Stimulated activated CD8-positive, alpha-beta memory T cell treated with anti-CD3 and anti-CD28 coated beads, Interleukin-7, amount 100 ng/mL, for 48 hours (primary cell): ENCODE data around the gene OR2T35.

Source experiments
- DNase-seq, 2 donors: peaks; one replicate each; pipeline ENCODE4 v3.0.0-alpha.2; 2020; ENCODE audit warnings: low read depth in 1 of 2; ENCODE audit errors: extremely low read depth in 1 of 2

OR2T35 gene

DNA sequence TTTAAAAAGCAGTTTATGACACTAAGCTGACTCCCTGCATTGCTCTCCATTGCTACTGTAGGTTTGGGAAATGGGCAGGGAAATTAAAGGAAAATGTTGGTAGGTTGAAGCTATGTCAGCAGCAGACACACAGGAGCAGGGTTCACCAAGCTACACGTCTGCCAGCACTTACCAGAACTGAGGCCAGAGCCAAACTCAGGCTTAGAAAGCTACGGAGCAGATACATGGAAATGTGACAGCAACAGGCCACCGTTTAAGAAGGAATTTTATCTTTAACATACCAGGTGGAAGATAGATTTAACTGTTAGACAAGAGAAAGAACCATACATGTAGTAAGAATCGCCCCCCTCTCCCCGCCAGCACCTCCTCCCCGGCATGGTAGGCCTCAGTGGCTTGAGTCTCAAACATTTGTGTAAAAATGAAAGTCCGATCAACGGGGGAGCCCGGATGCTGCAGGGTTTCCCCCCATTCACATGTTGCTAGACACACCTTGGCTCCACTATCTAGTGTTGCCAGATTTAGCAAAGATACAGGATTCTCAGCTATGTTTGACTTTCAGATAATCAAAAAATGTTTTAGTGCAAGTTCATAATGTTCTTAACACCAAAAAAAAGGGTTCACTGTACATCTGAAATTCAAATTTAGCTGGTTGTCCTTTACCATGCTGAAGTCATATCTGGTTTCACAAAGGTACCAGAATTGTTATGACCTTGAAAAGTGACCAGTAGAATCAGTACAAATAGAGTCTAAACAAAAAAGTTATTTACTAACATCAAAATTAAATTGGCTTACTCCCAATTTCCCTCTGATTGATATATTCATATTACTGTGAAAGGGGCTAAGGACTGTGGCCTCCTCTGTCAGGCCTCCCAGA, 16.9 kb downstream of the OR2T35 start:
- no peak for DNase-seq

DNA sequence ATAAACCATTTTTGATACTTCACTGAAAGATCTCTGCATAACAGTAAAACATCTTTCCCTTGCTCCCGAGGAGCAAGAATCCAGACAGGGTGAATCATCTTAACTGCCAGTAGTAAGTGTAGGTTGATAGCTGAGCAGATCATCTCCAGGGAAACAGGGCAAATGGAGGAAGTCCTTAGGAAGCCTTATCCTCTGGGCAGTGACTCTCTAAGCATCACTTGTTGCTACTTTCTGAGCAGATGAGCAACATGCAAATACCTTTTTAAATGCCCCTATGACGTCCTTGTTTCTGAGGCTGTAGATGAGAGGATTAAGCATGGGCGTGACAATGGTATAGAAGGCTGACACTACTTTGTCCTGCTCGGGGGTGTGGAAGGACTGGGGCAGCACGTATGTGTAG, 19.1 kb downstream of the OR2T35 start:
- DNase-seq, result no peak

DNA sequence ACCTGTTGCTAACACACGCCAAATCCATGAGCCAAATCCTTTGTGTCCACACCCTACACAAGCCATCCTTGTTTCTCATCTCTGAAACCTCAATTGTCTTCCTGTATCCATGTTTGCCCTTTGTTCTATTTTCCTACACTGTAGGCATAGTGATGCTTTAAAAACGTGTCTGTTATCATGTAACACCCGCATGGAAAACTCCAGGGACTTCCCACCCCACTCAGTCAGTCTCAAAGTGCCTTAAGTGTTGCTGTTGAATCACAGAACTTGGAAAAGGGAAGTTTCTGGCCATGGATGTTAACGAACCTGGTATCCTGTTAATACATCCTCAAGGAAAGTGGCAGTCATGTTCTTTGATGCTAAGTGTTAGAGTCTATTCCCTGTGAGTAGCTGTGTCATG, 19.9 kb downstream of the OR2T35 start:
- no peak for DNase-seq

DNA sequence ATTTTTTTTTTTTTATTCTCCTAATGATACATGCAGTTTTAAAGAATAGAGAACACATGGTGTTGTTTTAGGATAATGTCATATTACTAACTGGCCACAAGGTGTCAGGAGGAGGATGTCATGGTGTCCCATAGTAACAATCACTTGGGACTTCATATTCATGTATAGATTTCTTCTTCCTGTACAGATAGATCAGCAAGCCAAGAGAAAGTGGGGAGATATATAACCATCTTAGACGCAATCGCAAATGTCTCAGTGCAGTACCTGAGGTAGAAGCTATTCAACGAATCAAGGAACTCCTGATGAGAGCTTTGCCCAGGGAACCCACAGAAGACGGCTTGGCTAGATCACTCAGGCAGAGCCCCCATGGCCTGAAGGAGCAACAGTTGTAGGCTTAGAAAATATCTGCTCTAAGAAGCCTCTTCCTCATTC, 22.5 kb downstream of the OR2T35 start:
- DNase-seq, result no peak

DNA sequence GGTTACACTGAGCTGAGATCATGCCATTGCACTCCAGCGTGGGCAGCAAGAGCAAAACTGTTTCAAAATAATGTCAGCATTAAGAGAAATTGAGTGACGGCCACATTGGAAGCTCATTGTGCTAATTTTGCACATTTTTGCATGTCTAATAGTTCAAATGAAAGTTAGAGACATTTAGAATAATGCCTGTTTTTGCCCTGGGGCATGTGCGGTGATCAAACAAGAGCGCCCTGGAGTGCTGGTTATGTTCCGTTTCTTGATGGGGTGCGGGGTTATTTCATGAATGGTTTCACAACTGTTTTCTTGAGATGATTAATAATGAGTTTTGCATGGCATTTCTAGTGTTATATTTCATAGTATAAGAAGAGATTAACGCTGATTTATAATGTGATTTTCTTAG, 23.3 kb downstream of the OR2T35 start:
- DNase-seq, result no peak

DNA sequence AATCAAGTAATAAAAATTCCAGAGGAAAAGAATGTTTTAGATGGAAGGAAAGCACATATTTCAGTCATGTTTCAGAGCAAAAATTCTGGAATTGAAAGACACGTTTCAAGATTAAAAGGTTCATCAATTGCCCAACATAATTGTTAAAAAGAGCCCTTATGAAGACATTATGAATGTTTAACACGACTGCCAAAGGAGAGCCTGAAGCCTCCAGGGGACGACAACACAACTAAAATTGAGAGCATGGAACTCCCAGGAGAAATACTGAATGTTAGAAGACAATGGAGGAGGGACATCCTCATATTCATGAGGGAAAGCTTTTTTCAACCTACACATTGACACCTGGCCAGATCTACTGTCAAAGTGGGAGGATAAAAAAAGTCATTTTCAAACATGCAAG, 26.2 kb downstream of the OR2T35 start:
- peak in 1 of 2 donors; percentile 18 for DNase-seq

DNA sequence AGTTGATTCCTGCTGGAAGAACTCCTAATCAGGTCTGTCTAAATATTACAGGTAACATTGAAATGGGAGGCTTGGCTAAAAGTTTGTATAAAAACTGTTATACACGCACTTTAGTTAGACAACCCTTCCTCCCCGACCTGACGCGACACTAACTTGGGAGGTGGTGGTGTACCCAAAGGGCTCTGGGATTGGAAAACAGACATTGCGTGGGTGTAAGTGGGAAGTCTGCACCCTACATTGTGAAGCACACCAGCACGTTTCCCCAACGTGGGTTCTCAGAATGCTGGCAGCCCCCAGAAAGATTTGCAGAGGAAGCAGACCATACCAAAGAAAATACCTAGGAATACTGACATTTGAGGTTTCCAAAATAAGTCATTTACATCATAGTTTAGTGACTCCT, 27.0 kb downstream of the OR2T35 start:
- DNase-seq, result no peak

DNA sequence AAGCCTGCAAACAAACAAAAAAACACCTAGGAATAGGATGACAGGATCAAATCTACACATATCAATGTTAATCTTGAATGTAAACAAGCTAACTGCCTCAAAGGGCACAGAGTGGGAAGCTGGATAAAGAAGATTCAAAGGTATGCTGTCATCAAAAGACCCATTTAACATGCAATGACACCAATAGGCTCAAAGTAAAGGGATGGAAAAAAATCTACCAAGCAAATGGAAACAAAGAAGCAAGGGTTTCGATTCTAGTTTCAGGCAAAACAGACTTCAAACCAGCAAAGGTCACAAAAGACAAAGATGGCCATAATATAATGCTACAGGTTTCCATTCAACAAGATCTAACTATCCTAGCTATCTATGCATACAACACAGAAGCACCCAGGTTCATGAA, 31.3 kb downstream of the OR2T35 start:
- no peak for DNase-seq

DNA sequence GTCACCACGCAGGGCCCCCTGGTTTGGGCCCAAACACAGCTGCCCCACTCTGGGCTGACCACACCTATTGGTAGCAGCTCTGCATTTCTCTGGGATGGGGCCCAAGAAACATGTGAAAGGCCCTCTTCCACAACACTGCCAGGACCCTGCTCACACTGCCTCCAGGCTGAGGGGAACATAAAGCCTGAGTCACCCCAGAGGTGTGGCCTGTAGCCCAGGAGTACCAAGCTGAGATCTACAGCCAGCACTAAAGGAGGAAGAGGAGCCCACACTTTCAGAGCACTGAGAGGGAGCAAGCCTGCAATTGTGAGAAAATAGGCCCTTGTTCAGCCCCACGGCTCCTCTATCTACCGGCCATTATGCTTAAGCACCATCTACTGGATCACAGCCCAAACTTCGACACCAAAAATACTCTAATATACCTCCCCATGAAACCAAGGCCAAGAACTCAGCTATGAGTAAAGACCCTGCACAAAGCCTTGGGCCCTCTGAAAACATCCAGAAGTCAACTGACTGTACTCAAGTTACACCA, 33.1 kb downstream of the OR2T35 start:
- peak in 1 of 2 donors; percentile 20 for DNase-seq

DNA sequence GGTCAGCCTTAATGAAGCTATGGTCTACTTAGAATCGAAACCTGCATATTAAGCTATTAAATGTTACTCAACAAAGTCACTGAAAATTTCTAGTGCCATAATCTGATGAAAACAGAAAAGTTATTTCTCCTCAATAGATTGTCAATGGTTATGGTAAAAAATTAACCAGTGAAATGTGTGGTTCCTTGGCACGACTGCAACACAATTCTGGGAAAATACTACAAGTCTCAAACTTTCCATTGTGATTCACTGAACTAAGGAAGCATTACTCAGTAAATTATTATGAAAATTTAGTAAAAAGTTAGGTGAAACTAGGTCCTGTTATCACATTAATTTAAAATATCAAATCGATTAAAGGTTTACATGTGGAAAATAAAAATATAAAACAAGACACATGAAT, 34.8 kb downstream of the OR2T35 start:
- no peak for DNase-seq

DNA sequence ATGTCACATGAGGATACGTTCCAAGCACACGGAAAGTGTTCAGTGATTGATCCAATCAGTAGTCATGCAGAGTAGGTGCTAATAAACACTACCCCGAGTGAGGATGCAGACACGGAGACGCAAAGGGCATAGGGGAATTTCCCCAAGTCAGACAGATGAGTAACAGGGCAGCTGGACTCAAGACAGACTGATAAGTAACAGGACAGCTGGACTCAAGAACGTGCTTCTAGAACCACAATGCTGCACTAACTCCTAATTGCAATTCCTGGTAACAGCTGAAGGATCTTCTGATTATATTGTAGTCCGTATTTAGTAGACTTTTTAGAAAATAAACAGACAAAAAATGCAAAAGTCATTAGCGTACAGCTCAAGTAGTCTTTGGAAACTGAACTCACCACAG, 45.7 kb downstream of the OR2T35 start:
- DNase-seq, result no peak

DNA sequence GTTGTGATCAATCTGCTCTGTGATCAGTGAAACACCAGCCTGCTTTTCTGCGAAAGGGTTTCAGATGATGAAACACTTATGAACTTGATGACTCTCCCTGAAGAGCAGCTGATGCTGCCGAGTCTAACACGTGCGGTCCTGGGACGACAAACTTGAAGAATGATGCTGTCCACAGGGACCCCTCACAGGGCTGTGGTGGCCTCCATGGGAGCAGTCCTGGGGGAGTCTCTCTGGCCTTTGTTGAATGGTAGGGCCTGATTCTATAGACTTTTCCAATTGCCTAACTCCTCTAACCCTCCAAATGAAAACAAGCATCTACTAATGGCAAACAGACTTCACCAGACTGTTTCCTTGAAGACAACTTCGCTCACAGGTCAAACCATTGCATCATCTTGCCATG, 47.5 kb downstream of the OR2T35 start, which contains the start of gene OR2T10:
Gene OR2T10 (minus strand): TSS at position 112 of the 400 bp plus-strand sequence. CDS start 3,932 bp downstream, outside the sequence.
- DNase-seq, result no peak

DNA sequence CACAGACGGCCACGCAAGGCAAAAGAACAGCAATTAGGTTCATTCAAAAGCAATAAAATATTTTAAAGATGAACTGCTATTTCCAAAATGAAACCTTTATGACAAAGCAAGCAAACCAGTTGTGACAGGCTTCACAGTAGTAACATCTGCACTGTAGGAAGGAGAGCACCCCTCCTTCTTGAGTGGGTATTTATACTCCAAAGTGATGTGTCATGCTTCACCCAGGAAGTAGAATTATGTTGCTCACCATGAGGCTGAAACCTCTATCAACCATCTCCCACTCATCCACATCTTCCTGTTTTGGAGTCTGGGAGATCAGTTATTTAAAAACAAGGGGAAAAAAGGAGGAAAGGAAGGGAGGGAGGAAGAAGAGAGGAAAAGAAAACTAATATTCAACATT, 48.5 kb downstream of the OR2T35 start:
- no peak for DNase-seq

DNA sequence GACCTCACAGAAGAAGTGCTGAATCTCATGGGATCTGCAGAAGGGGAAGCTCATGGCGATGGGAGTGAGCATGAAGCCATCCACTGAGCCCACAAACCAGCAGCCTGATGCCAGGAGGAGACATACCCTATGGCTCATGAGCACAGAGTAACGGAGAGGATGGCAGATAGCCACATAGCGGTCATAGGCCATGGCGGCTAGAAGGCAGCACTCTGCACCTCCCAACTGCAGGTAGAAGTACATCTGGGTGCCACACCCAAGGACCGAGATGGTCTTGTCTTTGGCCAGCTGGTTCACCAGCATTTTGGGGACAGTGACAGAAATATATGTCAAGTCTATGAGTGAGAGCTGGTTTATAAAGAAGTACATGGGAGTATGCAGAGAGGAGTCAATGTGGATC, 51.9 kb downstream of the OR2T35 start:
- DNase-seq, result no peak

DNA sequence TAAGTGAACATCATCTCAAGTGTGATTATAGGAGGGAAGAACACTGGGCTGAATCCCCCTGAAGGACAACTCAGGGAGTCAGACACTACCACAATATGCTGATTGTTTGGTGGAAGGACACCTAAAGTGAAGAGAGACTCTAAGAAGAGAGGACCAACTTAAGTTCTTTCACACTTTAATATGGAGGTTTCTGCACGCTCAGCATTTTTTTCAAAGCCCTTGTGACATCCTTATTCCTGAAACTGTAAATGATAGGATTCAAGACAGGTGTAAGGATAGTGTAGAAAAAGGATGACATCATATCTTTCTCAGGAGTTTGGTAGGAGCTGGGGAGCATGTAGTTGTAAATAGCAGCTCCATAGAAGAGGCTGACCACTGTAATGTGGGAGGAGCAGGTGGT, 52.4 kb downstream of the OR2T35 start:
- no peak for DNase-seq

DNA sequence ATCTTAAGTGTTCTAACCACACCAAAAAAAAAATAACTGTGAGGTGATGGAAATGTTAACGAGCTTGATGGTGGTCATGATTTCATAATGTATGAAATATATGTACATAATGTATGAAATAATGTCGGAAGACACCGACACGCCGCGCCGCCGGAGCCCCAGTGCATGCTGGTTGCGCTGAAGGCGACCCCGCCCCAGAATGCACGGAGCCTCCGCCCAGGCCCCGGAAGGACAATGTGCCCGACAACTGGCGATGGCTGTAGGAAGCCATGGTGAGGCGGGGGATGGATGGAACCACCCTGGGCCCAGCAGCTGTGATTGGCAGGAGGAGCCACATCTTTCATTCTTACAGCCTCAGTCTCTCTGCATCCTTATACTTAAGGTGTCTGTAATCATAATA, 55.0 kb downstream of the OR2T35 start:
- no peak for DNase-seq

DNA sequence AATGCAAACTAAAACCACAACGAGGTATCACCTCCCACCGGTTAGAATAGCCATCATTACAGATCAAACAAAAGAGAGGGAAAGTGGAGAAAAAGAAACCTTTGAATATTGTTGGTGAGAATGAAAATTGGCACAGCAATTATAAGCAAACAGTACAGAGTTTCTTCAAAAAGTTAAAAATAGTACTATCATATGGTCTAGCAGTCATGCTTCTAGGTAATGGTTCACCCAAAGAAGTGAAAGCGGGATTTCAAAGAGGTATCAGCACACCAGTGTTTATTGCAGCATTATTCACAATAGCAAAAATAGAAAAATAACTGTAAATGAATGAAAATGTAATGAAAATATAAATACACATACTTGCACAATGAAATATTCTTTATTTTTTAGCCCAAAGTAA, 55.7 kb downstream of the OR2T35 start:
- no peak for DNase-seq
